AG09309 (cell line): ENCODE results near the gene UPF2.

Experiments used
- DNase-seq: peaks from one replicate; pipeline ENCODE4 v3.0.0-alpha.2; 2010; ENCODE audit warnings: low read depth
- H3K4me3 ChIP-seq: 2 replicates; pipeline ENCODE4 v1.5.1; 2011; ENCODE audit warnings: mild to moderate bottlenecking, low read depth, low read length, moderate library complexity; ENCODE audit not compliant: control insufficient read depth
- CTCF ChIP-seq: IDR thresholded peaks from 2 replicates; pipeline ENCODE4 v1.5.1; 2011; ENCODE audit warnings: mild to moderate bottlenecking, low read depth, low read length, inconsistent platforms; ENCODE audit not compliant: insufficient read depth, control insufficient read depth; ENCODE audit errors: missing control alignments

Gene UPF2, protein sequence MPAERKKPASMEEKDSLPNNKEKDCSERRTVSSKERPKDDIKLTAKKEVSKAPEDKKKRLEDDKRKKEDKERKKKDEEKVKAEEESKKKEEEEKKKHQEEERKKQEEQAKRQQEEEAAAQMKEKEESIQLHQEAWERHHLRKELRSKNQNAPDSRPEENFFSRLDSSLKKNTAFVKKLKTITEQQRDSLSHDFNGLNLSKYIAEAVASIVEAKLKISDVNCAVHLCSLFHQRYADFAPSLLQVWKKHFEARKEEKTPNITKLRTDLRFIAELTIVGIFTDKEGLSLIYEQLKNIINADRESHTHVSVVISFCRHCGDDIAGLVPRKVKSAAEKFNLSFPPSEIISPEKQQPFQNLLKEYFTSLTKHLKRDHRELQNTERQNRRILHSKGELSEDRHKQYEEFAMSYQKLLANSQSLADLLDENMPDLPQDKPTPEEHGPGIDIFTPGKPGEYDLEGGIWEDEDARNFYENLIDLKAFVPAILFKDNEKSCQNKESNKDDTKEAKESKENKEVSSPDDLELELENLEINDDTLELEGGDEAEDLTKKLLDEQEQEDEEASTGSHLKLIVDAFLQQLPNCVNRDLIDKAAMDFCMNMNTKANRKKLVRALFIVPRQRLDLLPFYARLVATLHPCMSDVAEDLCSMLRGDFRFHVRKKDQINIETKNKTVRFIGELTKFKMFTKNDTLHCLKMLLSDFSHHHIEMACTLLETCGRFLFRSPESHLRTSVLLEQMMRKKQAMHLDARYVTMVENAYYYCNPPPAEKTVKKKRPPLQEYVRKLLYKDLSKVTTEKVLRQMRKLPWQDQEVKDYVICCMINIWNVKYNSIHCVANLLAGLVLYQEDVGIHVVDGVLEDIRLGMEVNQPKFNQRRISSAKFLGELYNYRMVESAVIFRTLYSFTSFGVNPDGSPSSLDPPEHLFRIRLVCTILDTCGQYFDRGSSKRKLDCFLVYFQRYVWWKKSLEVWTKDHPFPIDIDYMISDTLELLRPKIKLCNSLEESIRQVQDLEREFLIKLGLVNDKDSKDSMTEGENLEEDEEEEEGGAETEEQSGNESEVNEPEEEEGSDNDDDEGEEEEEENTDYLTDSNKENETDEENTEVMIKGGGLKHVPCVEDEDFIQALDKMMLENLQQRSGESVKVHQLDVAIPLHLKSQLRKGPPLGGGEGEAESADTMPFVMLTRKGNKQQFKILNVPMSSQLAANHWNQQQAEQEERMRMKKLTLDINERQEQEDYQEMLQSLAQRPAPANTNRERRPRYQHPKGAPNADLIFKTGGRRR

GRCh38 chr10:12042797-12043651, at the start of gene UPF2:
Gene UPF2 (minus strand): TSS chr10:12042809. CDS start chr10:12035423, 7,386 bp downstream.
- peak within 1 kb of the TSS; percentile 75 for H3K4me3 ChIP-seq
- peak; percentile 94 for DNase-seq
- no peak for TF ChIP-seq CTCF

DNA sequence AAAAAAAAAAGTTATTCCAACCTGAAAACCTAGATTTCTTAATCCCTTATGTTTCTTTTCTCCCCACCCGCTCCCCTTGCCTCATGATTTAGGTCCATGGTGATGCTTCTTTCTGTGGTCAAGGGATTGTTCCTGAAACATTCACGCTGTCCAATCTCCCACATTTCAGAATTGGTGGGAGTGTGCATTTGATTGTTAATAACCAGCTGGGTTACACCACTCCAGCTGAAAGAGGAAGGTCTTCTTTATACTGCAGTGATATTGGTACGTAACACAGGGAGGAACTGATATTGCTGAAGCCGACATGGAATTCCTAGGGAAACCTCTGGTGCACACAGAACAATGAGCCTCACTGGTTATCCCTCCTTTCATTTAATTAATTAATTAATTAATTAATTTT, 48.8 kb upstream of the UPF2 start:
- no peak for TF ChIP-seq CTCF
- no peak for DNase-seq
- no peak overlapping the region for H3K4me3 ChIP-seq

GRCh38 chr10:12088919-12089318, 46.3 kb upstream of the UPF2 start:
- DNase-seq: no peak
- no peak for TF ChIP-seq CTCF
- H3K4me3 ChIP-seq: no peak overlapping the region

DNA sequence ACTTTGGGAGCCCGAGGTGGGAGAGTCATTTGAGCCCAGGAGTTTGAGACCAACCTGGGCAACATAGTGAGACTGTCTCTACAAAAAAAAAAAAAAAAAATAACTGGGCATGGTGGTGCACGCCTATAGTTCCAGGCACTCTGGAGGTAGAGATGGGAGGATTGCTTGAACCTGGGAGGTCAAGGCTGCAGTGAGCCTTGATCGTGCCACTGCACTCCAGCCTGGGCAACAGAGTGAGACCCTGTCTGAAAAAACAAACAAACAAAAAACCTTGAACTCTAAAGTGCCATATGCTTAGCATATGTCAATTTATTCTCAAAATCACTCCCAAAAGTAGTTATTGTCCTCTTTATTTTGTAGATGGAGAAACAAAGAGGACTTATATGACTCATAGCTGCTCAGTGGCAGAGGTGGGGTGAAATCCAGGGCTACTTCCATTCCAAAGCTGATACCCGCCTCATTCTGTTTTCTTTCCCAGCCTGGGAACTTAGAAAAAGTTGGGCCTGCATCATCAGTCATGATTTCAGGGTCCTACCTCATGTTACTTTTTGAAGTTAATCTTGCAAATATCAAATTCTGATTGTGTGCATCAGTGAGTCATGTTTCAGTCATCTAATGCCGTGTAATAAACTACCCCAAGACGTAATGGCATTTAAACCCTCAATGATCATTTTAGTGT, 39.4 kb upstream of the UPF2 start:
- DNase-seq: no peak
- no peak overlapping the region for H3K4me3 ChIP-seq
- TF ChIP-seq CTCF: no peak

DNA sequence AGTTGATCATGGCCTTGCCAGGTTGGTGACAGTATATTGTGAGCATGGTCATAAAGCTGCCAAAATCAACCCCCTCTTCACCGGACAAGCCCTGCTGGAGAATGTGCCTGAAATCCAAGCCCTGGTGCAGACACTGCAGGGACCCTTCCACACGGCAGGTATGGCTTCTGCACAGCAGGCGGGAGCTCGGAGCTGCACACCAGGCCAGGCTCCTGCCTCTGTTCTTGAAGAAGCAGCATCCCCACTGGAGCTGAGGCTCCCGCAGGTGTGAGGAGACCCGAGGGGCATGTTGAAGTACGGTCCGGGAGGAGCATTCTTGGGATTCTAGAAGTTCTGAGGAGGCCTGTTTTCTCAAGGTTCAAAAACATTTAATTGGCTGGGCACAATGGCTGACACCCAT, 38.9 kb upstream of the UPF2 start:
- H3K4me3 ChIP-seq: no peak overlapping the region
- no peak for DNase-seq
- no peak for TF ChIP-seq CTCF
